ENCODE data around the gene HDAC4. TPM values are rescaled to one million over a fixed set of nuclear protein-coding genes. Genes with fewer than 3 reads are reported as not detected.

HDAC4 gene
- total RNA-seq, 2 experiments from 2014 or later = 64.8 to 67.4 TPM

GRCh38 chr2:239152239-239152915 is 248.4 kb downstream of the HDAC4 start:
- no peak for DNase-seq
- ChIA-PET POLR2A (no interaction called here), CTCF (no interaction called here)
- Mint-ChIP-seq H3K27me3 (no peaks in the 10 kb centered on the region), H3K36me3 (ENCODE audit: low read depth) (peaks cover 89% of the 10 kb centered on the region), H3K4me1 (peaks cover 38% of the 10 kb centered on the region), H3K27ac (no peak overlapping the region), H3K9me3 (peaks cover 9% of the 10 kb centered on the region), H3K4me3 (no peak overlapping the region)

GRCh38 chr2:239151201-239152131 is 249.4 kb downstream of the HDAC4 start:
- no peak for DNase-seq
- no peaks in the 10 kb centered on the region for H3K27me3 Mint-ChIP-seq
- peaks cover 83% of the 10 kb centered on the region for H3K36me3 Mint-ChIP-seq (ENCODE audit: low read depth)
- ChIA-PET CTCF (no interaction called here), POLR2A (no interaction called here)
- no peak overlapping the region for H3K4me3 Mint-ChIP-seq
- peaks cover 38% of the 10 kb centered on the region for H3K4me1 Mint-ChIP-seq
- H3K27ac Mint-ChIP-seq = peak overlapping the region; percentile 81
- H3K9me3 Mint-ChIP-seq = peaks cover 9% of the 10 kb centered on the region

- peak; percentile 57 for DNase-seq
- peak overlapping the region; percentile 81 for H3K27ac Mint-ChIP-seq
Observed at GRCh38 chr2:239150125-239151011, 250.5 kb downstream of the HDAC4 start.

GRCh38 chr2:239149501-239149900 is 251.3 kb downstream of the HDAC4 start:
- POLR2A ChIA-PET = no interaction called here
- Mint-ChIP-seq H3K4me3 (no peak overlapping the region), H3K9me3 (peaks cover 9% of the 10 kb centered on the region), H3K27me3 (no peaks in the 10 kb centered on the region), H3K27ac (no peak overlapping the region), H3K36me3 (ENCODE audit: low read depth) (peaks cover 82% of the 10 kb centered on the region), H3K4me1 (peaks cover 46% of the 10 kb centered on the region)
- DNase-seq = no peak
- CTCF ChIA-PET = no interaction called here

More at GRCh38 chr2:239150125-239151011, 250.5 kb downstream of the HDAC4 start:
- ChIA-PET CTCF (no interaction called here), POLR2A (no interaction called here)
- Mint-ChIP-seq H3K4me3 (no peak overlapping the region), H3K27me3 (no peaks in the 10 kb centered on the region), H3K9me3 (peaks cover 9% of the 10 kb centered on the region), H3K4me1 (peaks cover 45% of the 10 kb centered on the region), H3K36me3 (ENCODE audit: low read depth) (peaks cover 82% of the 10 kb centered on the region)

- peaks cover 82% of the 10 kb centered on the region for H3K36me3 Mint-ChIP-seq (ENCODE audit: low read depth)
- ChIA-PET POLR2A (no interaction called here), CTCF (no interaction called here)
- peaks cover 42% of the 10 kb centered on the region for H3K4me1 Mint-ChIP-seq
- no peak overlapping the region for H3K4me3 Mint-ChIP-seq
- H3K27ac Mint-ChIP-seq = no peak overlapping the region
- H3K27me3 Mint-ChIP-seq = no peaks in the 10 kb centered on the region
- no peak for DNase-seq
- peaks cover 9% of the 10 kb centered on the region for H3K9me3 Mint-ChIP-seq
Observed at GRCh38 chr2:239148495-239149200, 252.2 kb downstream of the HDAC4 start.

- Mint-ChIP-seq H3K4me3 (no peak overlapping the region), H3K36me3 (ENCODE audit: low read depth) (peaks cover 77% of the 10 kb centered on the region)
Observed at GRCh38 chr2:239147376-239147775, 253.4 kb downstream of the HDAC4 start.

GRCh38 chr2:239146741-239147181 is 254.1 kb downstream of the HDAC4 start:
- H3K4me3 Mint-ChIP-seq = no peak overlapping the region
- peaks cover 77% of the 10 kb centered on the region for H3K36me3 Mint-ChIP-seq (ENCODE audit: low read depth)
- DNase-seq = no peak
- H3K27me3 Mint-ChIP-seq = no peaks in the 10 kb centered on the region
- POLR2A ChIA-PET = no interaction called here
- H3K27ac Mint-ChIP-seq = no peak overlapping the region
- H3K9me3 Mint-ChIP-seq = peaks cover 9% of the 10 kb centered on the region
- CTCF ChIA-PET = no interaction called here
- H3K4me1 Mint-ChIP-seq = peaks cover 30% of the 10 kb centered on the region

More at GRCh38 chr2:239147376-239147775, 253.4 kb downstream of the HDAC4 start:
- no peak for DNase-seq
- CTCF ChIA-PET = no interaction called here
- peaks cover 9% of the 10 kb centered on the region for H3K9me3 Mint-ChIP-seq
- no peaks in the 10 kb centered on the region for H3K27me3 Mint-ChIP-seq
- H3K4me1 Mint-ChIP-seq = peaks cover 37% of the 10 kb centered on the region
- POLR2A ChIA-PET = no interaction called here
- no peak overlapping the region for H3K27ac Mint-ChIP-seq

- POLR2A ChIA-PET = no interaction called here
- Mint-ChIP-seq H3K4me1 (peaks cover 25% of the 10 kb centered on the region), H3K27ac (no peak overlapping the region), H3K27me3 (no peaks in the 10 kb centered on the region), H3K9me3 (peaks cover 8% of the 10 kb centered on the region), H3K4me3 (no peak overlapping the region), H3K36me3 (ENCODE audit: low read depth) (peaks cover 77% of the 10 kb centered on the region)
- no peak for DNase-seq
- CTCF ChIA-PET = no interaction called here
Observed at GRCh38 chr2:239146011-239146641, 254.7 kb downstream of the HDAC4 start.

- POLR2A ChIA-PET = no interaction called here
- Mint-ChIP-seq H3K27me3 (no peaks in the 10 kb centered on the region), H3K4me3 (no peak overlapping the region), H3K27ac (no peak overlapping the region), H3K9me3 (peaks cover 4% of the 10 kb centered on the region), H3K4me1 (peaks cover 20% of the 10 kb centered on the region), H3K36me3 (ENCODE audit: low read depth) (peaks cover 72% of the 10 kb centered on the region)
- CTCF ChIA-PET = no interaction called here
- DNase-seq = no peak
Observed at GRCh38 chr2:239145601-239146000, 255.2 kb downstream of the HDAC4 start.

- Mint-ChIP-seq H3K4me3 (no peak overlapping the region), H3K27ac (no peak overlapping the region), H3K9me3 (peaks cover under 1% of the 10 kb centered on the region), H3K27me3 (no peaks in the 10 kb centered on the region), H3K36me3 (ENCODE audit: low read depth) (peaks cover 68% of the 10 kb centered on the region), H3K4me1 (peaks cover 16% of the 10 kb centered on the region)
- no peak for DNase-seq
- ChIA-PET POLR2A (interaction anchor here (1.1 kb wide), 1 partner anchor 12 kb away, joined by 3 read pairs; no protein-coding TSS in a partner anchor), CTCF (interaction anchor here (1.2 to 1.6 kb wide), 3 partner anchors 122 to 176 kb away, joined by 3 to 4 read pairs (median 3); no protein-coding TSS in a partner anchor)
Observed at GRCh38 chr2:239145106-239145505, 255.7 kb downstream of the HDAC4 start.

GRCh38 chr2:239144713-239144999 is 256.2 kb downstream of the HDAC4 start:
- ChIA-PET POLR2A (interaction anchor here (0.8 to 1.1 kb wide), 2 partner anchors 11 to 236 kb away, joined by 3 read pairs; no protein-coding TSS in a partner anchor), CTCF (interaction anchor here (0.5 to 1.6 kb wide), 5 partner anchors 64 to 254 kb away, joined by 3 to 4 read pairs (median 3); no protein-coding TSS in a partner anchor)
- Mint-ChIP-seq H3K4me3 (no peak overlapping the region), H3K36me3 (ENCODE audit: low read depth) (peaks cover 66% of the 10 kb centered on the region), H3K27ac (no peak overlapping the region), H3K27me3 (no peaks in the 10 kb centered on the region), H3K4me1 (peaks cover 15% of the 10 kb centered on the region), H3K9me3 (no peaks in the 10 kb centered on the region)
- DNase-seq = no peak
